Central memory CD8-positive, alpha-beta T cell (primary cell): Measurements from ENCODE around the gene ASB8.

ENCODE experiments used
- ATAC-seq: fragments of 150-1000 bp; cut with Tn5 transposase; replicated peaks from 2 replicates; pipeline ENCODE4 v1.10.0; 2022; ENCODE audit warnings: mild to moderate bottlenecking, moderate FRiP score, moderate number of reproducible peaks; ENCODE audit not compliant: poor library complexity, severe bottlenecking; ENCODE audit errors: extremely low read depth
- DNase-seq, 2 donors: peaks; one replicate each; pipeline ENCODE4 v3.0.0; 2021; ENCODE audit warnings: low spot score in 2 of 2
- H3K27ac Mint-ChIP-seq: one replicate; pipeline ENCODE4 v1.8.0; 2022; ENCODE audit warnings: low read depth, mild to moderate bottlenecking, moderate library complexity, mixed read lengths
- H3K27me3 Mint-ChIP-seq: one replicate; pipeline ENCODE4 v1.8.0; 2022; ENCODE audit warnings: mixed read lengths
- H3K36me3 Mint-ChIP-seq: one replicate; pipeline ENCODE4 v1.8.0; 2022; ENCODE audit warnings: mild to moderate bottlenecking, moderate library complexity, mixed read lengths; ENCODE audit not compliant: insufficient read depth
- H3K4me1 Mint-ChIP-seq: one replicate; pipeline ENCODE4 v1.8.0; 2022; ENCODE audit warnings: mixed read lengths
- H3K4me3 Mint-ChIP-seq: one replicate; pipeline ENCODE4 v1.8.0; 2022; ENCODE audit warnings: mild to moderate bottlenecking, moderate library complexity, mixed read lengths
- H3K9me3 Mint-ChIP-seq: one replicate; pipeline ENCODE4 v1.8.0; 2022; ENCODE audit warnings: mixed read lengths

Gene ASB8

GRCh38 chr12:48192861-48193260 lies 35.5 kb upstream of the ASB8 start:
- Mint-ChIP-seq H3K27me3 (peaks cover 45% of the 10 kb centered on the region), H3K9me3 (no peaks in the 10 kb centered on the region), H3K27ac (no peak overlapping the region), H3K36me3 (peaks cover 3% of the 10 kb centered on the region), H3K4me3 (no peak overlapping the region), H3K4me1 (peaks cover 7% of the 10 kb centered on the region)
- no peak for ATAC-seq
- DNase-seq = no peak

GRCh38 chr12:48191096-48191495 lies 33.8 kb upstream of the ASB8 start:
- peaks cover 47% of the 10 kb centered on the region for H3K27me3 Mint-ChIP-seq
- no peaks in the 10 kb centered on the region for H3K4me1 Mint-ChIP-seq
- no peak for DNase-seq
- no peak overlapping the region for H3K4me3 Mint-ChIP-seq
- no peaks in the 10 kb centered on the region for H3K9me3 Mint-ChIP-seq
- H3K36me3 Mint-ChIP-seq = peaks cover 2% of the 10 kb centered on the region
- no peak overlapping the region for H3K27ac Mint-ChIP-seq
- ATAC-seq = no peak

GRCh38 chr12:48189331-48190125 lies 32.2 kb upstream of the ASB8 start:
- Mint-ChIP-seq H3K27ac (no peak overlapping the region), H3K36me3 (no peaks in the 10 kb centered on the region)
- ATAC-seq = no peak

GRCh38 chr12:48187916-48188695 lies 30.8 kb upstream of the ASB8 start:
- H3K4me3 Mint-ChIP-seq = no peak overlapping the region
- peaks cover 46% of the 10 kb centered on the region for H3K27me3 Mint-ChIP-seq
- H3K36me3 Mint-ChIP-seq = peaks cover 2% of the 10 kb centered on the region
- H3K4me1 Mint-ChIP-seq = peaks cover 4% of the 10 kb centered on the region
- H3K9me3 Mint-ChIP-seq = no peaks in the 10 kb centered on the region
- no peak for ATAC-seq
- DNase-seq = no peak
- no peak overlapping the region for H3K27ac Mint-ChIP-seq

More at GRCh38 chr12:48189331-48190125, 32.2 kb upstream of the ASB8 start:
- peak; percentile 53 to 58 for DNase-seq
- peaks cover 56% of the 10 kb centered on the region for H3K27me3 Mint-ChIP-seq
- no peak overlapping the region for H3K4me3 Mint-ChIP-seq
- H3K9me3 Mint-ChIP-seq = no peaks in the 10 kb centered on the region
- H3K4me1 Mint-ChIP-seq = no peaks in the 10 kb centered on the region

GRCh38 chr12:48185181-48185919 lies 28.0 kb upstream of the ASB8 start:
- peaks cover 39% of the 10 kb centered on the region for H3K27me3 Mint-ChIP-seq
- peaks cover 15% of the 10 kb centered on the region for H3K4me1 Mint-ChIP-seq
- H3K27ac Mint-ChIP-seq = no peak overlapping the region
- DNase-seq (no peak), ATAC-seq (no peak)
- peak overlapping the region; percentile 89 for H3K4me3 Mint-ChIP-seq
- peaks cover 2% of the 10 kb centered on the region for H3K36me3 Mint-ChIP-seq
- H3K9me3 Mint-ChIP-seq = no peaks in the 10 kb centered on the region

- peaks cover 41% of the 10 kb centered on the region for H3K27me3 Mint-ChIP-seq
- no peak for DNase-seq
- peaks cover 2% of the 10 kb centered on the region for H3K36me3 Mint-ChIP-seq
- peak overlapping the region; percentile 89 for H3K4me3 Mint-ChIP-seq
- ATAC-seq = no peak
- no peak overlapping the region for H3K27ac Mint-ChIP-seq
- H3K4me1 Mint-ChIP-seq = peaks cover 15% of the 10 kb centered on the region
- no peaks in the 10 kb centered on the region for H3K9me3 Mint-ChIP-seq
Observed at GRCh38 chr12:48184549-48184922, 27.2 kb upstream of the ASB8 start.

- H3K36me3 Mint-ChIP-seq = peaks cover 2% of the 10 kb centered on the region
- peak overlapping the region; percentile 89 for H3K27ac Mint-ChIP-seq
- peaks cover 15% of the 10 kb centered on the region for H3K4me1 Mint-ChIP-seq
- no peak for DNase-seq
- peaks cover 46% of the 10 kb centered on the region for H3K27me3 Mint-ChIP-seq
- peak; percentile 13 for ATAC-seq
- H3K4me3 Mint-ChIP-seq = peak overlapping the region; percentile 89
- no peaks in the 10 kb centered on the region for H3K9me3 Mint-ChIP-seq
Observed at GRCh38 chr12:48183876-48184548, 26.7 kb upstream of the ASB8 start.

- peaks cover 15% of the 10 kb centered on the region for H3K4me1 Mint-ChIP-seq
- H3K27ac Mint-ChIP-seq = peak within 1 kb of the TSS; percentile 89
- peaks cover 54% of the 10 kb centered on the region for H3K27me3 Mint-ChIP-seq
- ATAC-seq (peak; percentile 83), DNase-seq (peak; percentile 55 to 67)
- H3K9me3 Mint-ChIP-seq = no peaks in the 10 kb centered on the region
- peaks cover 2% of the 10 kb centered on the region for H3K36me3 Mint-ChIP-seq
- H3K4me3 Mint-ChIP-seq = peak within 1 kb of the TSS; percentile 89
Observed at GRCh38 chr12:48183091-48183875, 26.0 kb upstream of the ASB8 start, which contains the start of gene CCDC184. Gene CCDC184, plus strand, starts transcription at chr12:48183644. Its CDS starts 479 bp downstream, at chr12:48184123.

- Mint-ChIP-seq H3K27ac (peak overlapping the region; percentile 89), H3K27me3 (peaks cover 60% of the 10 kb centered on the region), H3K4me3 (peak overlapping the region; percentile 89), H3K9me3 (no peaks in the 10 kb centered on the region), H3K36me3 (peaks cover 2% of the 10 kb centered on the region), H3K4me1 (peaks cover 15% of the 10 kb centered on the region)
- ATAC-seq = no peak
- no peak for DNase-seq
Observed at GRCh38 chr12:48182631-48183030, 25.3 kb upstream of the ASB8 start.

- no peak for ATAC-seq
- no peak overlapping the region for H3K27ac Mint-ChIP-seq
- H3K4me1 Mint-ChIP-seq = peaks cover 19% of the 10 kb centered on the region
- H3K27me3 Mint-ChIP-seq = peaks cover 69% of the 10 kb centered on the region
- no peak overlapping the region for H3K4me3 Mint-ChIP-seq
- DNase-seq = no peak
- H3K36me3 Mint-ChIP-seq = peaks cover 2% of the 10 kb centered on the region
- H3K9me3 Mint-ChIP-seq = no peaks in the 10 kb centered on the region
Observed at GRCh38 chr12:48180857-48181495, 23.7 kb upstream of the ASB8 start.

GRCh38 chr12:48180424-48180823 lies 23.1 kb upstream of the ASB8 start:
- peaks cover 68% of the 10 kb centered on the region for H3K27me3 Mint-ChIP-seq

More at GRCh38 chr12:48180424-48180823, 23.1 kb upstream of the ASB8 start:
- H3K4me3 Mint-ChIP-seq = no peak overlapping the region
- H3K4me1 Mint-ChIP-seq = peaks cover 24% of the 10 kb centered on the region
- H3K9me3 Mint-ChIP-seq = no peaks in the 10 kb centered on the region
- H3K36me3 Mint-ChIP-seq = peaks cover 2% of the 10 kb centered on the region
- DNase-seq = no peak
- H3K27ac Mint-ChIP-seq = no peak overlapping the region
- ATAC-seq = no peak
